Measurements from ENCODE around the gene SULT1C4. TPM values are rescaled to one million over a fixed set of nuclear protein-coding genes. Genes with fewer than 3 reads are reported as not detected.
A peak's percentile ranks its signal among the peaks of the same experiment; 100 is the strongest.

Gene SULT1C4
- total RNA-seq, 1 experiment from 2014 or later: not detected

GRCh38 chr2:108370080-108370479, 7.7 kb upstream of the SULT1C4 start:
- DNase-seq (ENCODE audit: low spot score): no peak

- no peak for DNase-seq (ENCODE audit: low spot score)
These were observed 980 bp upstream of the SULT1C4 start for GRCh38 chr2:108376774-108377173.

- no peak for DNase-seq (ENCODE audit: low spot score)
These were observed 353 bp upstream of the SULT1C4 start for GRCh38 chr2:108377401-108377800.

- no peak for DNase-seq (ENCODE audit: low spot score)
These were observed 1.1 kb downstream of the SULT1C4 start for GRCh38 chr2:108378851-108379250.

- no peak for DNase-seq (ENCODE audit: low spot score)
These were observed 4.4 kb downstream of the SULT1C4 start for GRCh38 chr2:108382196-108382595.

DNA sequence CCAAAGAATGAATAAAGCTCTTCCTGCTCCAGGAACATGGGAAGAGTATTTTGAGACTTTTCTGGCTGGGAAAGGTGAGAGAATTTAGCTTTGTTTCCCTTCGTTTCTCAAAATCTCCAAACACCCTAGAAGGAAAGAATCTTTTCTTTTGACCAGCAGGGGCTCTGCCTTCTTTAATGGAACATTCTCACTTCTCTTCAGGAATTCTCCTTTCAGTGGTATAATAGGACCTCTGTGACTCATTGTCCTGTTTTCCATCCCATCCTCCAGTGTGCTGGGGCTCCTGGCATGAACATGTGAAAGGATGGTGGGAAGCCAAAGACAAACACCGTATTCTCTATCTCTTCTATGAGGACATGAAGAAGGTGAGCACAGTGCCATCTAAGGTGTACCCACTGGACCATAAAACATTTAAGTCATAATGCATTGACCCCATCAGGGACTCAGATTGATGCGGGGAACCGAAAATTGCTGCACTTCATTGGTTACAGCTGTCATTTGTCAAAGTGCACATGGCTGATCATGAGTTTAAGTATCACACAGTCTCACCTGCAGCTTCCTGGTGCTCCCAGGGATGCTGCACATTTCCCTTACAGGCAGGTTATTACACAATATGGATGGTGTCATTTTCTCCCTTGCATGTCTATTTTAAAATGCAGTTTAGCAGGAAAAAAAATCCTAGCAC, 5.5 kb downstream of the SULT1C4 start:
- no peak for DNase-seq (ENCODE audit: low spot score)

DNA sequence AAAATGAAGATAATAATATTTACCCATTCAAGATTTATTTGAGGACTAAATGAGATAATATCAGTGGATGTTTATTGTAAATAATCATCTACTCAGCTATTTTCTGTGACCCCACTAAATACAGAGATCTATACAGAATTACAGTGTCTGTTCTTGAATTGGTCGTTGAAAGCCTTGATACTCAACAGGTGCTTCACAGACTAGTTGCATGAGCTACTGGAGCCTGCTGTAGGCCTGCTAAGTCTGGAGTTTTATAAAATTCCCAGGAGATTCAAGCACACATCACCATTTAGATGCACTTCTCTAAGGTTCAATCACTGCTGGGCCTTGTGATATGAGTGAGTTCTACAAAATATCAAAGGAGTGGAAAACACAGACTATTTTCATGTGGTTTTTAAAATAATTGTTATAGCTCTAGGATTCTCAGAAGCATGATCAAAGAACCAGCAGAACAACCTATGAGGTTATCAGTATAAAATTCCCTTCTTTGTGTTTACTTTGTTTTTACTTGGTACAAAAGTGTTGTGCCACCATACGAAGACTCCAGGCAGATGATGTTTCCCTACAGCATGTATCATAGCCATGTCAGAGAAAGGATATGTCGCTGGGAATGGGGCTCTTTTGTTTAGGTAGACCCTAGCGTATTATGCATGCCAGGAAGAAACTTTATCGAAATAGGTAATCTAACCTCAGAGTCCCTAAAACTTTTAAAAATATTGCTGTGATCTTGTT, 7.1 kb downstream of the SULT1C4 start:
- DNase-seq (ENCODE audit: low spot score): no peak

GRCh38 chr2:108385411-108386071, 7.8 kb downstream of the SULT1C4 start:
- DNase-seq (ENCODE audit: low spot score): no peak

DNA sequence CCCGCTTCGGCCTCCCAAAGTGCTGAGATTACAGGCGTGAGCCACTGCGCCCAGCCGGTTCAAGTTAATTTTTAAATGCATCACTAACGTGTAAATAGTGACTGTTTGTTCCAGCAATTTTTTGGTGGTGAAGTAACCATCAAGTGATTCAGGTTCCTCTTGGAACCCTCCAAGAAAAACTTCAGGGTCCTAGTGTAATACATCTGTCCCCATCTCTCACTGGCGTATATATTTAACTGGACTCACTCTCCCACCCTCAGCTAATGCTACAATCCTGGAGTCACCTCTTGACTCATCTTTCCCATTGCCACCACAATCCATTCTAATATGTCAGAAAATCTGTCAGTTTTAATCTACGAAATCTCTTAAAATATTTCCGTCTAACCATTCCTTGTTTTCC, 10.3 kb downstream of the SULT1C4 start:
- no peak for DNase-seq (ENCODE audit: low spot score)

DNA sequence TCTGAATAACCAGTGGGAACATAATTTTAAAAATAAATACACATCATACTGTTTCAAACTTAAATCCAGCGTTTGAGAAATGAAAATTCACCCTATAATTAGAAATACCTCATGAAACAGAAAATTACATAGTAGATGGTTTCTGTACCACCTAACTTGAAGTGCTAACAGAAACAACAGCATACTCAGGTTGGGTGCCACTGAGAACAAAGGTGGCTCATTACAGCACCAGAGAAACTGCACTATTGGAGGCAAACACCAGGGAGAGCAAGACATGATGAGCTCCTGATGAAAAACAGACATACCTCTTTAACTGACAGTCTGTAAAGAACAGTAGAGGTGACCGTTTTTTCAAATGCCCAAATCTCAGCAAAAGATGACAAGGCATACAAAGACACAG, 12.6 kb downstream of the SULT1C4 start:
- no peak for DNase-seq (ENCODE audit: low spot score)

DNA sequence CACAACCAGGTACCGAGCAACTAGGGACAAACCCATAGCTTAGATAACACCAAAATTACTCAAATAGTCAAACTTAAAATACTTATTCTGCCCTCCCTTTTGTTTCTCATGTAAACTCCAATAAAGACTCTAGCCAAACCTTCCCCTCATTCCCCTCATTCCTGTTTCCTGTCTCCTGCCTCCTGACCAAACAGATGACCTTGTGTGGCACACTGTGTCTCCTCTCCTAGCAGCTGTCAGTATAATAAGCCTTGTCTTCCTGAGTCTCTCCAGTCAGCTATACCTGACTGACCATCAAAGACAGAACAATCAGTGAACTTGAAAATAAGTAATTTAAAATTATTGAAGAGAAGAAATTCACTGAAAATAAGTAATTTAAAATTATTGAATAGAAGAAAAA, 14.3 kb downstream of the SULT1C4 start:
- DNase-seq (ENCODE audit: low spot score): no peak

GRCh38 chr2:108393197-108393596, 15.4 kb downstream of the SULT1C4 start:
- no peak for DNase-seq (ENCODE audit: low spot score)

- DNase-seq (ENCODE audit: low spot score): no peak
These were observed 17.4 kb downstream of the SULT1C4 start for GRCh38 chr2:108395155-108395554.

DNA sequence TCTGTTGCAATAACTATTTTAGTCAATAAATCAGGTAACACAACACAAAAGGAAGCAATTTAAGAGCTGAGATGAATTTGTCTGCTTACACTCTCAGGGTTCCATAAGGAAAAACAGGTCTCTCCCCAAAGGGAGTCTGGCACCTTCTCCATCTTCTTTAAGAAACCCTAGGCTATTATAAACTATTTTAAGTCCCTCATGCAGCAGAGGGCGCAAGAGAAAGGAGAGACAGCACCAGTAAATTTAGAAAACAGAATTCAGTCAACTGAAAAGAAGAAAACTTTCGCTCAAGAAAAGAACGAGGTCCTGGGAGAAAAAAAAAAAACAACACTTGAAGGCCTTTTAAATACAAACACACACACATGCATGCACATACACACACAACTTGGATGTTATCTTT, 19.1 kb downstream of the SULT1C4 start:
- DNase-seq (ENCODE audit: low spot score): peak; percentile 68

GRCh38 chr2:108399479-108399878, 21.7 kb downstream of the SULT1C4 start:
- no peak for DNase-seq (ENCODE audit: low spot score)

DNA sequence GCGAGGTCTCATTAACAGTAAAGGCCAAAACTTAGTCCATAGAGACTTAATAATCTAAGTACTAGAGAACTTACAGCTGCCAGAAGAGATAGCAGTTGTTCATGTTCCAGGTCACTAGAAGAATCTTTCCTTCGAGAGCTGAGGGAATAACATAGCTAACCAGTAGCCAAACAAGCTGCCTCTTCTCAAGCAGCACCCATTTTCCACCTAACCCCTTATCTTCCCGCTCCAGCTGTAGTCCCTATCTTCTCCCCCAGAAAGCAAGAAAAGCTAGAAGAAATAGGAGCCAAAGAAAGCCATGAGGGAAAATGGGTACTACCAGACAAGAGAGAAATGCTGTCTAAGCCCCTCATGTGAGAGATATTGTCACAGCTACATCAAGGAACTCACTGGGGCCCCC, 24.0 kb downstream of the SULT1C4 start:
- DNase-seq (ENCODE audit: low spot score): no peak

GRCh38 chr2:108403494-108403893, 25.7 kb downstream of the SULT1C4 start:
- peak; percentile 89 for DNase-seq (ENCODE audit: low spot score)

GRCh38 chr2:108404784-108405397, 27.1 kb downstream of the SULT1C4 start:
- no peak for DNase-seq (ENCODE audit: low spot score)

DNA sequence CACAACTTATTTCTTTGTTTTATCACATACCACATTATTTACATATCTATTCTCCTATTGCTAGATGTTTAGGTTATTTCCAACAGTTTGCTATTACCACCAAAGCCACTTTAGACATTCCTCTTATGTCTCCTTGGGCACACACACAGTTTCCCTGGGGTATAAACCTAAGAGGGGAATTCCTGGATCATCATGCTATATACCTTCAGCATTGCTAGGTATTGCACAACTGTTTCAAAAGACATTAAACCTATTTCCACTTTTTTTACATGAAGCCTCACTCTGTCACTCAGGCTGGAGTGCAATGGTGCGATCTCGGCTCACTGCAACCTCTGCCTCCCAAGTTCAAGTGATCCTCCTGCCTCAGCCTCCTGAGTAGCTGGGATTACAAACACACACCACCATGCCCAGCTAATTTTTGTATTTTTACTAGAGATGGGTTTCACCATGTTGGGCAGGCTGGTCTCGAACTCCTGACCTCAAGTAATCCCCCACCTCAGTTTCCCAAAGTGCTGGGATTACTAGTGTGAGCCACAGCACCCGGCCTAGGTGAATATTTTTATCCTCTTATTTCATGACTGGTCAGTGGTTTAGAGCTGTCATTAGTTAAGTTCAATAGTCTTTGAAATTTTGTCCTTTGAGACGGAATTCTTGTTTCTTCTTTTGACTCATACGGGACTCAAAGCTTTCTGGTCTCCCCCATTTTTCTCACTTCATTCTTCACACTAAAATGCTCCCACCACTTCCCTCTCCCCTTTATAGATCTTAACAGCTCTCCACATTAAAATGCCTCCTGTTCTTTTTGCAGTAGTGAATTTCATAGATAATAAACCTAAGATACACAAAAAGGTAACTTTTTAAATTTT, 30.3 kb downstream of the SULT1C4 start:
- no peak for DNase-seq (ENCODE audit: low spot score)

DNA sequence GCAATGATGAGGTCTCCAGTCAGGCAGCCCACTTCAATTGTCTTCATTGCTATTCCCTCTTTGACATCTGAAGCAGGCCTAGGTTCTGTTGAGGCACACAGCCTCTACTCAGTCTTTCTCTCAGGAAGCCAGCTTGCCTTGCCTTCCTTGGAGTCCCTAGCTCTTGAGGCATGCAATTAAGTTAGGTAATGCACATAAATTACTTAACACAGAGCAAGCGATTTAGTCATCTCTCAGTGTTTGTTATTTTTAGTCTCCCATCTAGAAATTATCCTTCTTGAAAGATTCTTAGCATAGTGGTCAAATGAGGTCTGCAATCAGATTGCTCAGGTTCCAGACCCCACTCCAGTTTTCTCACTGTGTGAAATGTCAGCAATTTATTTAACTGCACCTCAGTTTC, 32.0 kb downstream of the SULT1C4 start:
- peak; percentile 72 for DNase-seq (ENCODE audit: low spot score)

DNA sequence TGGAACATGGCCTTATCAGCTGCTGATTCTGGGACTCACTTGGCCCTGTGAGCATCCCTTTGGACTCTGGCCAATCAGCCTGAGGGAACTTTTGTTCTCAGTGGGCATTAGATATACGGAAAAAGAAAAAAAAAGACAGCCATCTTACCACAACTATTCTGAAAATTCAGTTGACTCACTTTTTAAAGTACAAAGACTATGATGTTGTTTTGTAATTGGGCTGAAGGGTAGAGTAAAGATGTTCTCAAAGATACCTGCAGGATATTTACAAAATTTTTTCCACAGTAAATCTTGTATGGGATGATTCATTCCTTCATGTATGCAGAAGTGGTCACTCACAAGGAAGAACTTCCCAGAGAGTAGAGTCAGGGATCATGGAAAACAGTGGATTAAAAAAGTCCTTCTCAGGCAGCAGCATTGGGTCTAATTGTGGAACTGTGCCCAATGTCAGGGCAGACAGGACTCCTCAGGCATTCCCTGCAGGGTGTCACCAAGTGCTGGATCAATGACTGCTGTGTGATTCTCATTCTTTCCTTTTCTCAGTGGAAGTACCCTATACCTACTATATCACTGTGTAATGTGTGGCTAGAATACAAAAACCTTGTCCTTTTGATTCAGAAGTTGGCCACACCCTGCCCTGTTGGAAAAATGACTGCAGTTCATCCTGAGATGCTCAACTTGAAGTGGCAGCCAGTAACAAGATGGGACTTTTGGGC, 35.4 kb downstream of the SULT1C4 start:
- DNase-seq (ENCODE audit: low spot score): peak; percentile 98

All from A172 (cell line).